Dermis blood vessel endothelial cell (primary cell): ENCODE measurements around the gene NUP54. TPM values are rescaled to one million over a fixed set of nuclear protein-coding genes. Genes with fewer than 3 reads are reported as not detected.

ENCODE experiments used
- DNase-seq: peaks from one replicate; pipeline ENCODE4 v3.0.0; 2010
- total RNA-seq: library from RNA; depleted of rRNA; stranded (reverse); fragments of >200 nt; gene quantifications from 2 replicates; pipeline ENCODE4 v1.2.3, GENCODE V29; 2014

NUP54 gene
- total RNA-seq, 1 donor from 2014 or later = 59.1 TPM

DNA sequence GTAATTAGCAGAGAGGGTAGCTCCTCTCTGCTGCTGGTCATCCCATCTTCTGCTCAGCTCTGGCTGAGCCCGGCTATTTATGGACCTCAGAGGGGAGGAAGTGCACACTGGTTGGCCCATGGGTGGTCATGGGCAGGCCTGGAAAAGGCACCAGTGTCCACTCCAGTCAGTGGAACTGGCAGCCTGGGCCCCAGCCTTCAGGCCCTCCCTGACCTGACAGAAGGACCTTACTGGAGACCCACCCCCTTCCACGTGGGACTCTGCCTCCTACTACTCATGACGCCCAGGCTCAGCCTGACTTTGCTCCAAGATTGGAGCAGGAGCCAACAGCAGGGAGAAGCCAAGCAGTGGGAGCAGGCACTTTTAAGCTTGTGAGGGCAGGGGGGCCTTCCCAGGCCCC, 81.7 kb downstream of the NUP54 start:
- DNase-seq = no peak

Other genes with a start within 250 kb of the NUP54 start
- gene PPEF2, start 245.9 kb downstream of the NUP54 start, total RNA-seq = not detected in 2 replicates
- 34.5 and 65.9 TPM in 2 replicates for gene NAAA, start 207.4 kb downstream of the NUP54 start, total RNA-seq
- gene SDAD1, start 157.5 kb downstream of the NUP54 start, total RNA-seq = 26.9 and 39.6 TPM in 2 replicates
- gene CXCL9, start 140.9 kb downstream of the NUP54 start, total RNA-seq = not detected in 2 replicates
- gene CXCL10, start 124.9 kb downstream of the NUP54 start, total RNA-seq = 0.14 and 1.4 TPM in 2 replicates
- 2.0 and 2.7 TPM in 2 replicates for gene CXCL11, start 112.3 kb downstream of the NUP54 start, total RNA-seq
- gene ART3, start 73.7 kb downstream of the NUP54 start, total RNA-seq = not detected in 2 replicates
- 194 and 214 TPM in 2 replicates for gene SCARB2, start 65.4 kb upstream of the NUP54 start, total RNA-seq
- 0.14 and 0.17 TPM in 2 replicates for gene FAM47E, start 103.3 kb upstream of the NUP54 start, total RNA-seq
- 1.0 and 1.3 TPM in 2 replicates for gene STBD1, start 158.3 kb upstream of the NUP54 start, total RNA-seq